Ascending aorta (tissue), 2 donors: ENCODE data around the gene APCDD1L. TPM values are rescaled to one million over a fixed set of nuclear protein-coding genes. Genes with fewer than 3 reads are reported as not detected.

Source experiments
- DNase-seq, 2 donors: peaks; one replicate each; pipeline ENCODE4 v3.0.0-alpha.2; 2019; ENCODE audit warnings: low spot score in 2 of 2
- H3K27ac ChIP-seq, 2 donors: fragments of 200-600 bp; sonication (generic); one replicate each; pipeline ENCODE4 v1.5.1; 2016 to 2017; ENCODE audit warnings: mild to moderate bottlenecking in 1 of 2
- H3K27me3 ChIP-seq: fragments of 200-600 bp; sonication (generic); one replicate; pipeline ENCODE4 v1.5.1; 2017
- H3K36me3 ChIP-seq, 2 donors: fragments of 200-600 bp; sonication (generic); one replicate each; pipeline ENCODE4 v1.5.1; 2016
- H3K4me1 ChIP-seq, 2 donors: fragments of 200-600 bp; sonication (generic); one replicate each; pipeline ENCODE4 v1.5.1; 2016 to 2017; ENCODE audit warnings: mild to moderate bottlenecking in 1 of 2
- H3K4me3 ChIP-seq, 2 donors: fragments of 200-600 bp; sonication (generic); one replicate each; pipeline ENCODE4 v1.5.1; 2016 to 2017; ENCODE audit warnings: mild to moderate bottlenecking in 1 of 2
- H3K9me3 ChIP-seq, 2 donors: fragments of 200-600 bp; sonication (generic); one replicate each; pipeline ENCODE4 v1.5.1; 2016
- intact Hi-C: fragments of 100-400 bp; cut with DNase I; formaldehyde crosslinking; loops from one replicate; pipeline ENCODE4 v1.15.1; 2023
- total RNA-seq: library from RNA; depleted of rRNA; stranded (reverse); fragments of >200 nt; gene quantifications from one replicate; pipeline ENCODE4 v1.1.0, GENCODE V29; 2016
- TF ChIP-seq, protein P1 (sequence below), 3 experiments: fragments of 200-600 bp in 2 of 3; fragments of 450-650 bp in 1 of 3; sonication (generic) in 2 of 3; IDR thresholded peaks; one replicate each; pipeline ENCODE4 v1.5.1; 2016 to 2019; ENCODE audit warnings: antibody characterized with exemption in 3 of 3, mild to moderate bottlenecking in 1 of 3, moderate library complexity in 1 of 3

The APCDD1L gene
- total RNA-seq, 1 donor from 2014 or later: 2.1 TPM

- TF ChIP-seq, protein P1, sequence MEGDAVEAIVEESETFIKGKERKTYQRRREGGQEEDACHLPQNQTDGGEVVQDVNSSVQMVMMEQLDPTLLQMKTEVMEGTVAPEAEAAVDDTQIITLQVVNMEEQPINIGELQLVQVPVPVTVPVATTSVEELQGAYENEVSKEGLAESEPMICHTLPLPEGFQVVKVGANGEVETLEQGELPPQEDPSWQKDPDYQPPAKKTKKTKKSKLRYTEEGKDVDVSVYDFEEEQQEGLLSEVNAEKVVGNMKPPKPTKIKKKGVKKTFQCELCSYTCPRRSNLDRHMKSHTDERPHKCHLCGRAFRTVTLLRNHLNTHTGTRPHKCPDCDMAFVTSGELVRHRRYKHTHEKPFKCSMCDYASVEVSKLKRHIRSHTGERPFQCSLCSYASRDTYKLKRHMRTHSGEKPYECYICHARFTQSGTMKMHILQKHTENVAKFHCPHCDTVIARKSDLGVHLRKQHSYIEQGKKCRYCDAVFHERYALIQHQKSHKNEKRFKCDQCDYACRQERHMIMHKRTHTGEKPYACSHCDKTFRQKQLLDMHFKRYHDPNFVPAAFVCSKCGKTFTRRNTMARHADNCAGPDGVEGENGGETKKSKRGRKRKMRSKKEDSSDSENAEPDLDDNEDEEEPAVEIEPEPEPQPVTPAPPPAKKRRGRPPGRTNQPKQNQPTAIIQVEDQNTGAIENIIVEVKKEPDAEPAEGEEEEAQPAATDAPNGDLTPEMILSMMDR (IDR thresholded peaks at IDR 0.05): no peak
- no peak for DNase-seq
- Histone ChIP-seq H3K4me3 (no peak overlapping the region), H3K36me3 (peaks cover 19 to 43% of the 10 kb centered on the region in 2 donors), H3K4me1 (no peaks in the 10 kb centered on the region), H3K27ac (no peak overlapping the region), H3K9me3 (no peaks in the 10 kb centered on the region), H3K27me3 (no peaks in the 10 kb centered on the region)
- intact Hi-C loops: loop anchor here (10.0 kb wide), 1 partner anchor 207 kb away; no protein-coding TSS in a partner anchor
Observed at GRCh38 chr20:58441723-58442122, 73.5 kb downstream of the APCDD1L start.

- H3K27ac ChIP-seq: no peak overlapping the region
- no peaks in the 10 kb centered on the region for H3K4me1 ChIP-seq
- DNase-seq: no peak
- peaks cover 18 to 34% of the 10 kb centered on the region in 2 donors for H3K36me3 ChIP-seq
- H3K27me3 ChIP-seq: no peaks in the 10 kb centered on the region
- intact Hi-C loops: loop anchor here (10.0 kb wide), 1 partner anchor 205 kb away; no protein-coding TSS in a partner anchor
- TF ChIP-seq, protein P1 (IDR thresholded peaks at IDR 0.05): no peak
- no peaks in the 10 kb centered on the region for H3K9me3 ChIP-seq
- H3K4me3 ChIP-seq: no peak overlapping the region
Observed at GRCh38 chr20:58440021-58440767, 75.0 kb downstream of the APCDD1L start.

- no peak overlapping the region for H3K27ac ChIP-seq
- DNase-seq: no peak
Observed at GRCh38 chr20:58438970-58439808, 76.0 kb downstream of the APCDD1L start.

DNA sequence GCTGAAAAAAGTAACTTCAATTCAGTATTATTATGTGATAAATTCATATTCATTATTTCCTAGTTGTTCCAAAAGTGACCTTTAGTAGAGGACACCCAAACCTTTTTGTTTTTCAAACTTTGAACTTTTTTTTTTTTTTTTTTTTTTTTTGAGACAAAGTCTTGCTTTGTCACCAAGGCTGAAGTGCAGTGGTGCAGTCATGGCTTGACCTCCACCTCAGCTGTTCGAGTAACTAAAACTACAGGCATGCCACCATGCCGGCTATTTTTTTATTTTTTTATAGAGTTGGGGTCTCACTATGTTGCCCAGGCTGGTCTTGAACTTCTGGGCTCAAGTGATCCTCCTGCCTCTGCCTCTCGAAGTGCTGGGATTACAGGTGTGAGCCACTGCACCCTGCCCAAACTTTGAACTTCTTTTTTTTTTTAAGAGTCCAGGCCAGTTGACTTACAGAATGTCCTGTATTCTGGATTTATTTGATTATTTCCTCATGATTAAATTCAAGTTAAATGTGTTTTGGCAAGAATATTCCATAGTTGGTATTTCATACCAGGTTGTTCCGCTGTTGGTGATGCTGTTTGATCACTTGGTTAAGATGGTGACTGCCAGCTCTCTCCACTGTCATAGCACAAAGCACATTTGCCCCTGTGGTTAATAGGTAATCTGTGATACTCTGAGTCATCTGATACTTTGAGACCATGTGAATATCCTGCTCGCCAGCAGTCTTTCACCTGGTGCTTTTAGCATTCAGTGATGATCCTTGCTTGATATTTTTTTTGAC, 78.1 kb downstream of the APCDD1L start:
- no peaks in the 10 kb centered on the region for H3K27me3 ChIP-seq
- TF ChIP-seq, protein P1 (IDR thresholded peaks at IDR 0.05): no peak
- peaks cover 0 to 6% of the 10 kb centered on the region in 2 donors for H3K4me1 ChIP-seq
- H3K27ac ChIP-seq: no peak overlapping the region
- no peak overlapping the region for H3K4me3 ChIP-seq
- peaks cover 10 to 17% of the 10 kb centered on the region in 2 donors for H3K36me3 ChIP-seq
- no peaks in the 10 kb centered on the region for H3K9me3 ChIP-seq
- DNase-seq: no peak
- intact Hi-C loops: no loop called here

More at GRCh38 chr20:58438970-58439808, 76.0 kb downstream of the APCDD1L start:
- Histone ChIP-seq H3K9me3 (no peaks in the 10 kb centered on the region), H3K4me1 (no peaks in the 10 kb centered on the region), H3K4me3 (no peak overlapping the region), H3K36me3 (peaks cover 10 to 24% of the 10 kb centered on the region in 2 donors), H3K27me3 (no peaks in the 10 kb centered on the region)
- TF ChIP-seq, protein P1 (IDR thresholded peaks at IDR 0.05): no peak
- intact Hi-C loops: no loop called here

DNA sequence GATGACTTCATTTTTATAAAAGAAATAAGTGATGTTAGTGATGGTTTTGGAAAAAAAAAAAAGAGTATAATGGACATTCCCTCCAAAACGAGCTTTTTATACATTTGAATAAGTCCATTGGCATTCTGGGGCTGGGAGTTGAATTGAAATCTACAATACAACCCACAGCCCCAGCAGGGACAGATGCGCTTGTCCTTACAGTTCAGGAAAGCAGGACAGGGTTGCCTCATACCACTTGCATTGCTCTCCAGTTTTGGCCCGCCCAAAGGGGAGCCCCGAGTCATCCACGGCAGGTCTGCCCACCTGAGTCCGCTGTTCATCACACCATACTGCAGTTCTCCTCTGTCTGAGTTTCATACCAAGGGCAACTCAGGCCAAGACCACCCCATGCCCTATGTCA, 80.0 kb downstream of the APCDD1L start:
- Histone ChIP-seq H3K4me3 (no peak overlapping the region), H3K9me3 (no peaks in the 10 kb centered on the region), H3K27me3 (no peaks in the 10 kb centered on the region), H3K36me3 (peaks cover 10 to 11% of the 10 kb centered on the region in 2 donors), H3K4me1 (peaks cover 0 to 6% of the 10 kb centered on the region in 2 donors), H3K27ac (no peak overlapping the region)
- intact Hi-C loops: no loop called here
- DNase-seq: no peak
- TF ChIP-seq, protein P1 (IDR thresholded peaks at IDR 0.05): no peak
